Measurements from ENCODE around the gene GSTM3. TPM values are rescaled to one million over a fixed set of nuclear protein-coding genes. Genes with fewer than 3 reads are reported as not detected.
"Not testable (repeated sequence)": the region's sequence is repeated elsewhere in the genome, so short reads cannot be mapped to it uniquely, and the experiment has no call there.

Gene GSTM3
- total RNA-seq, 1 donor from 2014 or later: 6.4 TPM

DNA sequence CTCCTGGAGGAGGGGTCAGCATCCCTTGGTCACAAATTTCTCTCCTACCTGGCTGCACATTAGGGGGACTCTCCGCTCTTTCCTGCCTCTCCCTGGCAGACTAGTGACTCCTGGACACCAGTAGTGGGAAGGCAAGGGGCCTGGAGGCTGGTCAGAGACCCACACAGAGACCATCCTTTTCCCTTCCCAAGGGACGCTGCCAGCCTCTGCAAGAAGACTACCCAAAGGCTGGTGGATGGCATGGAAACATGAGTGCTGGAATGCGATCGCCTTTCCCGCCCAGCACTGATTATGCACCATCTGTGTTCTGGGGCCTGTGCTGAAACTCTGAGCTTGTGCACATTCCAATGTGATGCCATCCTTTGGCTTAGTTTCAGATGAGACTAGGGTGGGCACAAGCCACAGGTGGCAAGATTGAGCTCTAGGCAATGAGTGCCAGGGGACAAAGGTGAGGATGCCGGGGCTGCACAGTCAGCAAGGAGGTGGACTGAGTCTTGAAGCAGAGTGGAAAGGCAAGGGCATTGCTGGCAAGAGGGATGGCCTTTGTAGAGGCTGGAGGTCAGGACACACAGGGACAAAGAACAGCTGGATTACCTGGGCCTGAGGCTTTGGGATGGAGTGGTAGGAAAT is 35.5 kb upstream of the GSTM3 start:
- intact Hi-C loops (cut with micrococcal nuclease): loop anchor here (1.0 to 2.0 kb wide), 3 partner anchors 14 to 235 kb away; no protein-coding TSS in a partner anchor

DNA sequence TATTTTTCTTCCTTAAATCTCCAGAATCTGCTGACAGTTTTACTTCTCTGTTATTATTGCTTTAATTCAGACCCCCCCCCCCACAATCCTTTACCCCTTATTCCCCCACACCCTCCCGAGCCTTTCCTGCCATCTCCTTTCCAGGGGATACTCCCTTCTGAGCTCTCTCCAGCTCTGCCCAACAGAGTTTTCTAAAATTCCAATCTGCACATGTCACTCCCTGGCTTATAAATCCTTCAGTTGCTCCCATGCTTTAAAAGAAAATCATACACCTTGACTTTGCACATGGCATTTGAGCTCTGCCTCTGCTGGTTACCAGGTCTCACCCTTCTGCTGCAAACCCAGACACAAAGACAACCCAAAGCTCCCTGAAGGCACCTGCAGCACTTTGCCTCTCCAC is 34.6 kb upstream of the GSTM3 start:
- intact Hi-C loops (cut with micrococcal nuclease): no loop called here

DNA sequence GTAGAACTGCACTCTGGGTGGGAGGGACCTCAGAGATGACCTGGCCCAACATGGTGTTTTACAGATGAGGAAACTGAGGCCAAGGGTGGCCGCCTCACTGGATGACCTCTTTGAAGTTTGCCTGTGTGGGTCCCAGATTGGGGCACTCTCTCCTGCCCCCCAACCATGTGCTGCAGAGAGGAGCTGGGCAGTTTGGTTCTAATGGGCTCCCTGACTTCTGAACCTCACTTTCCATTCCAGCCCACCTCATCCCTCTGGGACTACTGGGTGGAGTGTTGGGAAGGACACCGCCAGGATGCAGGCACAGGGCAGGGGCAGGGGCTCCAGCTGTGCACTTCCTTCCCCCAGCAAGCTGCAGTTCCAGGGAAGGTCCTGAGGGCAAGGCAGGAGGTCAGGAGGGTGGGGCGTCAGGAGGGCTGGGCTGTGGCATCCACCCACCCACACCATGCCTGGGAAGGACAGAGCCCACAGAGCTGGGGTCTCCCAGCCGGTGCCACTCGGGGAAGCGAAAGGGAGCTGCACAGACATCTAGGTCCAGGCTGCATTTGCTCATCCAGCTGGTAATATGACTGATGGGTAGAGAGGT is 33.2 kb upstream of the GSTM3 start:
- intact Hi-C loops (cut with micrococcal nuclease): loop anchor here (1.0 kb wide), 1 partner anchor 131 kb away; no protein-coding TSS in a partner anchor

DNA sequence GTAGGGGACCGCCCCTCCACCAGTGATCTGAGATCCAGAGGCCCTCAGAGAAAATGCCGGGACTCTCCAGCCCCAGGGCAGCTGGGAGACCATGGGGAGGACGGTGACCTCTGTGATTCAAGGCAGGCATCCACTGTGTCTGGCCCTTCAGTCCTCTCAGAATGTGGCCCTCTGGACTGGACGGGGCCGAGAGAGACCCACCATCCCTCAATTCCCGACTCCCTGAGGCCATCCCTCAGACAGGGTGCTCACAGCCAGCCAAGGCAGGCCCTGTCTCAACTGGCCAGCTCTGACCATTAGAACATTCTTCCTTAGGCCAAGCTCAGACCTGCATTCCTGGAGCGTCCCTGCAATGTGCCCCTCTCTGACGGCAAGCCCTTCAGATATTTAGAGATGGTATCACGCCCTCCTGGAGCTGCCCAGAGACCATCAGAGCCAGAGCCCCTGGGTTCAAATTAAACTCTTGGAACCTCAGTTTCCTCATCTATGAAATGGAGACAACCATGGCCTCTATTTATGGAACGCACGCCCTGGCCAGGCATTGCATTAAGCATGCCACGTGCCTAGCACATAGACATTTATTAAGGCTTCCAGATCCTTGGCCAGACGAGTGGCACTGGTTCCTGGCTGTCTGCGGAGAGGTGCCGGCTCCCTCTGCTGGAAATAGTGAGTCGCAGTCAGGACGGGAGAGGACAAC is 32.5 kb upstream of the GSTM3 start:
- intact Hi-C loops (cut with micrococcal nuclease): loop anchor here (1.0 kb wide), 1 partner anchor 130 kb away; no protein-coding TSS in a partner anchor

DNA sequence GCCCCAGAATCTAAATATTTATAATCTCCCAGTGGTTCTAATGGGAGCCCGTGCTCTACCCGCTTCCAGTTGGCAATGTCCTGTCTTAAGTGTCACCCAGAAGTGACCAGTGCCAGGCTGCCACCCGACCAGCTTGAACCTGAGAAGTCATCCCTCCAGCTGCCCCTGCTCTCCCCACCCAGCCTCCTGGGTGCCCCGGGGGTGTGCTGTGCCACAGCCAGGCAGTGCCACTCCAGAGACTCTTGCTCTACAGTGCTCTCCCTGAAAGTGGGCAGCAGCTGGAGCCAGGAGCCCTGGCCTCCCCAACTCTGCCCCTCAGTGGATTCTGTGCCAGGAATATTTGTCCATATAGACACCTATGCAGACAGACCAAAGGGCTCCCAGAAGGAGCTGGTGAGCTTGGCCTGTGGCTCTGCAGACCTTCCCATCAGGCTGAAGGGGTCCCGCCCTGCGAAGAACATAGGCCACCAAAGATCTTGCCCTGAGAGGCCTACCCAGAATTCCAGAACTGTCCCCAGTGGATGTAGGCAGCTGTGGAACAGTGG is 31.9 kb upstream of the GSTM3 start:
- intact Hi-C loops (cut with micrococcal nuclease): loop anchor here (1.0 kb wide), 1 partner anchor 129 kb away; no protein-coding TSS in a partner anchor

DNA sequence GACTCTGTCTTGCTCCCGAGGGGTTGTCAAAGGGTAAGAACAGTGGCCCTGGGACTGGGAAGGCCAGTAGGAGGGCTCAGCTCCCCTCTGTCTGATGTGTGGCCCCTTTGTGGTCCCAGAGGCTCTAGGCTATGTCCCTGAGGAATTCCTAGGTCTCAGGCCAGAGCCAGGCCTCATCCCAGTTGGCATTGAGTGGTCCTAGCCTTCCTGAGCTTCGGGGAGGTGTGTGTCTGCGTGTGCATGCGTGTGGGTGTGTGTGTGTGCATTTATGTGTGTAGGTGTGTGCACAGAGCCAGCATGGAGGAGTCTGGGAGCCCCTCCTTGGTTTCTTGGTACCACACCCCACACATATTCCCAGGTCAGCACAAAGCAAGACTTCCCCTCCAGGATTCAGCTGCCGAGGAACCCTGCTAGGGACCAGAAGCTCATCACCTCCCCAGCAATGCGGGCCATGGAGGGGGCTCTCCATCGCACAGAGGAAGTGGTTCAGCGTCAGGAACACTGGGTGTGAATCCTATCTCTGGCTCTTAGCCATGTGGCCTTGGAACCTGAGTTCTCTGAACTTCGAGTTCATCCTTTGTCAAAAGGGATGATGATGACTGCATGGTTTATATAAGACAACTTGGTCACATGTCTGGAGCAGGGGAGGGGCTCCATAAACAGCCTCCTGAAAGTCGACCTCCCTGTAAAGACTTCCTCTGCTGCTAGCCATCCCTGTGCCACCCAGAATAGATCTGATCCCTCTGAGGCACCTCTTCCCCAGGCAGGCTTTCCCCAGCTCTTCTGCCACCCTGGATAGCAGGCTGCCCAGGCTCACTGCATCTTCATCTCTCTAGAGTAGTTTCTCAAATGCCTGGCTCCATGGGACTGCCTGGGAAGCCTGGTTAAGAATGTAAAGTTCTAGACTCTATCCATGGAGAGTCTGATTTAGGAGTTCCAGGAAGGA is 31.1 kb upstream of the GSTM3 start:
- intact Hi-C loops (cut with micrococcal nuclease): no loop called here

DNA sequence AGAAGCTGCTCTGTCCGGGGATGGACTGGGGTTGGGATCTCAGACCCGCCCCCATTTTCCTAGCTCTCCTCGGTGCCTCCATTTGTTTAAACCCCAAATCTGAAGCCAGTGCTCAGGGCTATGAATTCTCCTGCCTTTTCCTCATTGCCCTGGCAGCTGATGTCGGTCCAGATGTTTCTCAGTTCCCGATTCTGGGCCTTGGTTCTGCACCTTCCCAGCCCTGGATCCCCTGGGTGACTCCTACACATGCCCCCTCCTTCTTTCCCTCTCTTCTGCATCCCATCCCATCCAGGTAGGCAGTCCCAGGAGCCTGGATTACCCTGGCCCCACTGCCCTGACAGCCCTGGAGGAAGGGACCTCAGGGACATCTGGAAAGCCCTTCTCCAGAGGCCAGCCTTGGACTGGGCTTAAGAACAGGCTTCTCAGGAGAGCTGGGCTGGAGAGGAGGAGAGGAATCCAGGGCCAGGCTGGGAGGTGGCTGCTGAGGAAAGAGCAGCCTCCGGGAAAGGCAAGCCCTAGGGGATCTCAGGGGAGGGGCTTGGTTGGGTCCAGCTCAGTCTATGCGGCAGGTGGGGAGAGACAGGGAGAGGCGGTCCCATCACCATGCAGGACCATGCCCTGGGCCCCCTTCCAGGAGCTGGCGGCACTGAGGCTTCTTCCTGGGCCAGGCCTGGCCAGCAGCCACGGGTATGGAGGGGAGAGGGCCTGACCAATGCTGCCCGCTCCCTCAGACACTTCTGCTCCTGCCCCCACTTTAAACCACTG is 29.7 kb upstream of the GSTM3 start:
- intact Hi-C loops (cut with micrococcal nuclease): no loop called here

DNA sequence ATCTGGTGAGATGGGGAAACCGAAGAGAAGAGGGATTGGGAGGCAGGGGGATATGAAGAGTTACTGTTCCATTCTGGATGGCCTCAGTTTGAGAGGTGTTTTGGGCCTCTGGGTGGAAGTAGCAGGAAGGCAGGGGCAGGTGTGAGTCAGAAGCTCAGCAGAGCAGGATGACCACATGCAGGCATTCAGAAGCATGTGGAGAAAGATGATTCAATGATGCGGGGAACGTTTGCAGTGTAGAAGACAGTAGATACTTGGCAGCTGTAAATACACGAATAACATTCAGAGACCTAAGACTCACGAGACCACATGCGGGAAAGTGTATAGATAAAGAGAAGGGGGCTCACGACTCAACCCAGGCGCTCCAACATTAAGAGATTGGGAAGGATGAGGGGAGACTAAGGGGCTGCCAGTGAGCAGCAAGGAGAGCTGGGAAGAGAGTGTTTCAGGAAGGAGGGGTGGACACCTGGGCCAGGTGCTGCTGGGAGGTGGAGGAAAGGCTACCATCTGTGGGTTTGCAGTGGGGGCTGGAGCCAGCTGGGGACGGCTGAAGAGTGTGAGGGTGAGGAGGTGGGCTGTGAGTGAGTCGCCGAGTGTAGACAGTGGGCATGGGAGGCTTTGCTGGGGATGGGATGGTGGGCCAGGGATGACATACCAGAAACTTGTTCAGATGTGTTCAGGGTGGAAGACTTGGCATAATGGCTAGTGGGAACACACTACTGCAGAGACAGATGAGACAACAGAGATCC is 28.7 kb upstream of the GSTM3 start:
- intact Hi-C loops (cut with micrococcal nuclease): no loop called here

DNA sequence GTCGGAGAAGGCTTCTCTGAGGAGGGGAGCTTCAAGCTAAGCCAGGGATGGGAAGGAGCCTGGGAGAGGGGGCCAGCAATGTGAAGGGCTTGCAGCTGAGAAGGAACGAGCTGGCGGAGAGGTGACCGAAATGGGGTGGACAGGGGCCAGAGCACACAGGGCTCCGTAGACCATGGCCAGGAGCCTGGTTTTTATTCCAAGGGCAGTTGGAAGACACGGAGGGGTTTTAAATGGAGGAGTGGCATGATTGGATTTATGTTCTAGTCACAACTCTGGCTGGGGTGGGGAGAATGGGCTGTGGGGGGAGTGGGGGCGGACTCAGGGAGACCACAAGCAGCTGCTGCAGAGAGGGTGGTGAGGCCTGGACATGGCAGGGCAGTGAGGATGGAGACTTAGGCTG is 28.0 kb upstream of the GSTM3 start:
- intact Hi-C loops (cut with micrococcal nuclease): no loop called here

DNA sequence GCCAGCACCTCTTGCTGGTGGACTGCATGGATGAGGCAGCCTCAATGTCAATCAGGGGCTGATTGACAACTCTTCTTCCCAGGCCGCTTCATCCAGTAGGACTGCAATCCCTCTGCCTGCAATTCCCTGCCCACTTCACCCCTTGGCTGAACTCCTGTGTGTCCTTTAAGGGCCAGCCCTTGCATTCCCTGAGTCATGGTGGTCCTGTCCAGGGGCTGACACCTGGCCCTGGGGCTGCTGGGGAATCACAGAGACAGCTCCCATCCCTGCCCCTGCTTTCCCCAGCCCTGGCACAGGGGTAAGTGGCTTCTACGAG is 27.5 kb upstream of the GSTM3 start:
- intact Hi-C loops (cut with micrococcal nuclease): no loop called here

DNA sequence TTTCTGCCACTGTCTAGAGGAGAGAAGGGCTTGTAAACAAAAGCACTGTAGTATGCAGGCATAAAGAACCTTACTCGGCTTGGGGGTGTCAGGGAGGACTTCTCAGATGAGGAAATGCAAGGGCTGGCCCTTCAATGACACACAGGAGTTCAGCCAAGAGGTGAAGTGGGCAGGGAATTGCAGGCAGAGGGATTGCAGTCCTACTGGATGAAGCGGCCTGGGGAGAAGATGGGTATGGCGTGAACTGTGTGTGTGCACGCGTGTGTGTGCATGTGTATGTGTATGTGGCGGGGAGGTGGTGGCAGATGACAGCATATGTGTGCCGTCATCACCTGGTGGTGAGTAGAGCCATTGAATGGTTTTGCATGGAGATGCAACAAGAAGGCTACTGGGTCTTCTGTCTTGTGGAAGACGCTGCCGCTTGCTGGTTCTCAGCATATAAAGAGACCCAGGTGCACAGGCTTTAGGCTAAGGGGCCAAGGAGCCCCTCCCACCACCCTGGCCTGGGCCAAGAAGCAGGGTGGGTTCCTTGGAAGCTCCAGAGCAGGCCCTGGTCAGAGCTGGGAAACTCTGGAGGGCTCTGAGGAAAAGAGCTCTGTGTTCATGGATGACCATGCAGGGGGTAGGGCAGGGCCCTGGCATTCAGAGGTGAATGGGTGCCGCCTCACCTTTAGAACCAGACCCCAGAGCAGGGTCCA is 26.9 kb upstream of the GSTM3 start:
- intact Hi-C loops (cut with micrococcal nuclease): no loop called here

DNA sequence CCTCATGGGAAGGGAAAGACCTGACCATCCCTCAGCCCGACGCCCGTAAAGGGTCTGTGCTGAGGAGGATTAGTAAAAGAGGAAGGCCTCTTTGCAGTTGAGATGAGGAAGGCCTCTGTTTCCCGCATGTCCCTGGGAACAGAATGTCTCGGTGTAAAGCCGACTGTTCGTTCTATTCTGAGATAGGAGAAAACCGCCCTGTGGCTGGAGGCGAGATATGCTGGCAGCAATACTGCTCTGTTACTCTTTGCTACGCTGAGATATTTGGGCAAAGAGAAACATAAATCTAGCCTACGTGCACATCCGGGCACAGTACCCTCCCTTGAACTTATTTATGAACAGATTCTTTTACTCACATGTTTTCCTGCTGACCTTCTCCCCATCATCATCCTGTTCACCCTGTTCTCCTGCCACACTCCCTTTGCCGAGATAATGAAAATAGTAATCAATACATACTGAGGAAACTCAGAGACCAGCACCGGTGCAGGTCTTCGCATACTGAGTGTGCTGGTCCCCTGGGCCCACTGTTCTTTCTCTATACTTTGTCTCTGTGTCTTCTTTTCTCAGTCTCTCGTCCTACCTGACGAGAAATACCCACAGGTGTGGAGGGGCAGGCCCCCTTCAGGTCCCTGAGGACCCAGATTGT is 26.3 kb upstream of the GSTM3 start:
- intact Hi-C loops (cut with micrococcal nuclease): not testable (repeated sequence)

DNA sequence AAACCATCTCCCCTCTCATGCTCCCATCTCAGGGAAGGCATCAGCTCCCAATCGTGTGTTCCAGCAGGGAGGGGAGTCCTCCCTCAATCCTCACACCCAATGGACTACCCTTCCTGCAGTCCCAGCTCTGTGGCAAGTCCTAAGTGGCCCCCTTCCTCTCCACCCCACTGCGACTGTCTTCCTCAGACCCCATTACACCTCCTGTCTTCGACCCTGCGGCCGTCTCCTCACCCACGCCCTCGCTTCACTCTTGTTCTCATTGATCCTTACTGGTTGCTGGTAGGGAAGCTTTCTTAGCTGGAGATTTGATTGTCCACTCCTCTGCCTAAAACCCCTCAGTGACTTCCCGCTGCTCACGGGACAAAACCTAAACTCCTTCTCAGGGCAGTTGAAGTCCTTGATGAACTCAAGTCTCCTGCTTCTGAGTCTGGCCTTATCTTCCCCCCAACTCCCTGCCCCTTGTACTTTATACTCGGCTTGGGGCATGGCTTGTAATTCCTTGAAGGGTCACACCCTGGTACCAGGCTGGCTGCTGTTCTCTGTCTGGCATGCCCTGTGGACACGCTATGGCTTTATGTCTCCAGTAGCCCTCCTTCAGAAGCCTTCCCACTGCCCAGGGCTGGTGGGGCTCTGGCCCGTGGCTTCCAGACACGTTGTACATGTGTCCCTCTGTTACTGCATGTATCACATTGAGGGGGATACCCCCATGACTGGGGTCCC is 25.2 kb upstream of the GSTM3 start:
- intact Hi-C loops (cut with micrococcal nuclease): no loop called here

DNA sequence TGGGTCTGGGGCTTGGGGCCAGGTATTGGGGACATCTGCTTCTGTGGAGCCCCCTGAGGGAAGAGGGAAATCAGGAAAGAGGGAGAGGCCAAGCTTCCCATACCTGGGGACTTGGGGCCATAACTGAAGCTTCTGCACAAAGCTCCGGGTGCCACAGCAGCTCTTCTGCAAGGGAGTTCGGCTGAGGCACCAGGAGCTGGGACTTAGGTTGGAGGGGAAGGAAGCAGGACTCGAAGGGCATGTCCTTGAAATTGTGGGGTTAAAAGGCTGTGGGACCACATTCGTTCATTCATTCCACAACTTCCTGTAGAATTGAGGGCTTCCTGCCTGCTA is 24.6 kb upstream of the GSTM3 start:
- intact Hi-C loops (cut with micrococcal nuclease): no loop called here

DNA sequence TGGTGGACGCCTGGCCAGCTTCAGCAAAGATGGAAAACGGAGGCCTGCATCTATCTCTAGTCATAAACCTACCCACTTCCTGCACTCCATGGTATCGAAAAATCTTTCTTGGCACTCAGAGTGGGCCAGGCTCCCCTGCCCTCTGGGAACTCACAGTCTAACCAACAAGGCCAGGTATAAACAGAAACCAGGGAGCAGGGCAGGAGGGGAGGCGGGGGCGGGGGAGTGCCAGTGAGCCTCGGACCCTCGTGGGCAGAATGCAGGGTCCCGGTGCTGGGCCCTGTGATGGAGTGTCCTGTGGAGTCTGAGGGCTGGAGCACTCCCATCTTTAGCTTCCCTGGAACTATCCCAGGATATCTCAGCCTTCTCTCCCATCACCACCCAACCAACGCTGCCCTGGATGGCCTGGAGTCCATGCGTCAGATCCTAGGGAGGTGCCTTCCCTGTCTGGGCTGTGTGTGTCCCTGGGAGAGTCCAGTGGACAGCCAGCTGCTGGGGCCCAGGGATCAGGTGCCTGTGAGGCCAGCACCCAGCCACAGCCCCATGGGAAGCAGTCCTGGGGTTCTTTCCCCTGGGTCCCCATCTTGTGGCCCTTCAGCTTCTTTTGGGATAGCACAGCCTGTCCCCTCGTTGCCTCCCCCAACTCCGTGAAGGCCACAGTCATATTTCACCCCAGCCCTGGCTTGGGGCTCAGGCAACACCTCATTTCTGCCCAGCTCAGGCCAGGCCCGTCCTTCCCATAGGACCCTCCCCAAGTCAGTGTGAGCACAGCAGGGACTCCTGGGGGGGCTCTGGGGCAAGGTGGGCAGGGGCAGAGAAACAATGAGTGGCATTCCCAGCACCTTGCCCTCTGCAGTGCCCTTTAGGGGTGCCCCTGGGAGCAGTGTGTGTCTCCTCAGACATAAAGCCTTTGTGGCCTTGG is 24.0 kb upstream of the GSTM3 start:
- intact Hi-C loops (cut with micrococcal nuclease): no loop called here

DNA sequence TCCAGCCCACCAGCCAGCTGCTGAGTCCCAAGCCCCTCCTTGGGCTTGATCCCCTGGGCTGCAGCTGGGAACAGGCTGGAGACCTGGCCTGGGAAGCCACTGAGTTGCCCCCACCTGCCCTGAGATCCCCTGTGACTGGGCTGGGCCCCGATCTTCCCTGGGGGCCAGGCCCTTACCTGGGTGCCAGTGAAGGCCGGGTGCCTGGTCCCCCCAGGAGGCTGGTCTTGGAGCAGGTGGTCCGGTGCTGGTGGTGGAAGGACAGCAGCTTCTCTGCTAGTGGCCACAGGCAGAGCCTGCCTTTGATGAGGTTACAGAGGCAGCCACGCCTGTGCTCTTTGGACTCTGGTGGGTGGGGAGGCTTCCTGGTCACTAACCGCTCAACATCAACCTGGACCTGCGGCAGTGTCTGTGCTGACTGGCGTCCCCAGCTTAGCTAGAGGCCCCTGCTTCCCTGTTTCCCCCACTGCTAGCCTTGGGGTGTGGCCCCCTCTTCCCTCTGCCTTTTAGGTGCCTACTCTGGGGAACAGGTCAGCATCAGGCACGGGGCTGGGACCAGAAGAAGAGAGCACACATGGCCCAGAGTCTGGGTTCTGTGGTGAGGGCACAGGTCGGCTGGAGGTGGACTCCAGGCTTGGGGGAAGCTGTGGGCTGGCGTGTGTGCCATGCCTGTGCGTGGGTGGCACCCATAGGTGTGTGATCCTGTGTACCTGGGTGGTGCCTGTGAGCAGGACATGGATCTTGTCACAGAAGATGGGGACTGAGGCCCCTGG is 23.0 kb upstream of the GSTM3 start, which contains the start of gene EPS8L3:
Gene EPS8L3 (minus strand): TSS at position 278 of the 770 bp plus-strand sequence. CDS start 2,174 bp downstream, outside the sequence.
- intact Hi-C loops (cut with micrococcal nuclease): no loop called here

Data from T-helper 2 cell treated with Interferon-gamma antibody and Interleukin-4, amounts not matched to agents 100 ng/mL and 5 ng/mL, for 36 hours (primary cell).